ENCODE results near the gene AP1M1.

AP1M1 gene

DNA sequence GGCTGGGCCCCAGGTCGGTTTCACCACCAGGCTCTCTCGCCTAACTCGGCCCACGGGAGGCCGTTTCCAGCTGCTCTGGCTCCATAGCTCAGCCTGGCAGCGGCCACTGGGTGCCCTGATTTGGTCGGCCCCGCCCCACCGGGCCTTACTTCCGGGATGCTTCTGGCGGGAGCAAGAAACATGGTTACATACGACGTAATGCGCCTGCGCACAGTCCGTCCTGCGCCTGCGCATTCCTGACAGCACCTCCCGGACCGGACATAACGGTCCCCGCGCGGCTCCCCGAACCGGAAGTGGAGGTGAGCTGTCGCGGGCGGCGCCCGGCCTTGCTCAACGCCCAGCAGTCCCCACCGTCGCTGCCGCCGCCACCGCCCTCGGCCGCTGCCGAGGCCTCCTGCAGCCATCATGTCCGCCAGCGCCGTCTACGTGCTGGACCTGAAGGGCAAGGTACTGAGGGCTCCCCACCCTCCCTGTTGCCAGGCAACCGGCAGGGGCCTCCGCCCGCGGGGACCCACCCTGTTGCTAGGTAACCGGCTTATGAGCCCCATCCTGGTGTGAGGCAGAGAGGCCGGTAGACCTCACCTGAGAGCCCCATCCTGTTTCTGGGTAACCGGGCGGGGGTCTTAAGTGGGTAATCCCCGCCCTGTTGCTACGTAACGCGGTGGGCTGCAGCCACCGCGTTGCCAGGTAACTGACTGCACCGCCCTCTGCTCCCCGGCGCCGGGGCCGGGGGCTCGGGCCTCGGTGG is at the start of gene AP1M1:
Gene AP1M1 (plus strand): TSS at position 290 of the 748 bp plus-strand sequence. CDS start 116 bp downstream, at position 406.
- ATAC-seq, result peak; percentile 95
- TF ChIP-seq OSR1 (CRISPR knock-in tag; IDR thresholded peaks at IDR 0.05) (no peak), ISL1 (CRISPR knock-in tag; IDR thresholded peaks at IDR 0.05) (no peak), TCF4 (CRISPR knock-in tag; IDR thresholded peaks at IDR 0.05; ENCODE audit: borderline replicate concordance) (no peak; the same call in 1 of the 2 replicates), ZNF8 (CRISPR knock-in tag; IDR thresholded peaks at IDR 0.05) (no peak), ZFP3 (CRISPR knock-in tag; IDR thresholded peaks at IDR 0.05) (no peak), CSDC2 (CRISPR knock-in tag; IDR thresholded peaks at IDR 0.05) (no peak), SNAI2 (CRISPR knock-in tag; IDR thresholded peaks at IDR 0.05) (no peak), ESRRG (CRISPR knock-in tag; IDR thresholded peaks at IDR 0.05) (no peak), ZC3H10 (CRISPR knock-in tag; IDR thresholded peaks at IDR 0.05) (no peak), BACH2 (CRISPR knock-in tag; IDR thresholded peaks at IDR 0.05; ENCODE audit: borderline replicate concordance) (no peak), RARB (CRISPR knock-in tag; IDR thresholded peaks at IDR 0.05) (no peak), ZNF70 (CRISPR knock-in tag; IDR thresholded peaks at IDR 0.05) (no peak), GLIS3 (CRISPR knock-in tag; IDR thresholded peaks at IDR 0.05) (no peak), ZNF565 (CRISPR knock-in tag; conservative IDR thresholded peaks at IDR 0.05; ENCODE audit: low read depth) (no peak), ARNTL (CRISPR knock-in tag; IDR thresholded peaks at IDR 0.05; ENCODE audit: borderline replicate concordance, low read depth) (no peak)
- TF ChIP-seq, protein P1, sequence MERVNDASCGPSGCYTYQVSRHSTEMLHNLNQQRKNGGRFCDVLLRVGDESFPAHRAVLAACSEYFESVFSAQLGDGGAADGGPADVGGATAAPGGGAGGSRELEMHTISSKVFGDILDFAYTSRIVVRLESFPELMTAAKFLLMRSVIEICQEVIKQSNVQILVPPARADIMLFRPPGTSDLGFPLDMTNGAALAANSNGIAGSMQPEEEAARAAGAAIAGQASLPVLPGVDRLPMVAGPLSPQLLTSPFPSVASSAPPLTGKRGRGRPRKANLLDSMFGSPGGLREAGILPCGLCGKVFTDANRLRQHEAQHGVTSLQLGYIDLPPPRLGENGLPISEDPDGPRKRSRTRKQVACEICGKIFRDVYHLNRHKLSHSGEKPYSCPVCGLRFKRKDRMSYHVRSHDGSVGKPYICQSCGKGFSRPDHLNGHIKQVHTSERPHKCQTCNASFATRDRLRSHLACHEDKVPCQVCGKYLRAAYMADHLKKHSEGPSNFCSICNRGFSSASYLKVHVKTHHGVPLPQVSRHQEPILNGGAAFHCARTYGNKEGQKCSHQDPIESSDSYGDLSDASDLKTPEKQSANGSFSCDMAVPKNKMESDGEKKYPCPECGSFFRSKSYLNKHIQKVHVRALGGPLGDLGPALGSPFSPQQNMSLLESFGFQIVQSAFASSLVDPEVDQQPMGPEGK (CRISPR knock-in tag; IDR thresholded peaks at IDR 0.05; ENCODE audit: borderline replicate concordance), result no peak
- TF ChIP-seq, protein P2, sequence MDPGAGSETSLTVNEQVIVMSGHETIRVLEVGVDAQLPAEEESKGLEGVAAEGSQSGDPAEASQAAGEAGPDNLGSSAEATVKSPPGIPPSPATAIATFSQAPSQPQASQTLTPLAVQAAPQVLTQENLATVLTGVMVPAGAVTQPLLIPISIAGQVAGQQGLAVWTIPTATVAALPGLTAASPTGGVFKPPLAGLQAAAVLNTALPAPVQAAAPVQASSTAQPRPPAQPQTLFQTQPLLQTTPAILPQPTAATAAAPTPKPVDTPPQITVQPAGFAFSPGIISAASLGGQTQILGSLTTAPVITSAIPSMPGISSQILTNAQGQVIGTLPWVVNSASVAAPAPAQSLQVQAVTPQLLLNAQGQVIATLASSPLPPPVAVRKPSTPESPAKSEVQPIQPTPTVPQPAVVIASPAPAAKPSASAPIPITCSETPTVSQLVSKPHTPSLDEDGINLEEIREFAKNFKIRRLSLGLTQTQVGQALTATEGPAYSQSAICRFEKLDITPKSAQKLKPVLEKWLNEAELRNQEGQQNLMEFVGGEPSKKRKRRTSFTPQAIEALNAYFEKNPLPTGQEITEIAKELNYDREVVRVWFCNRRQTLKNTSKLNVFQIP (CRISPR knock-in tag; IDR thresholded peaks at IDR 0.05; ENCODE audit: borderline replicate concordance, low read depth), result no peak
- TF ChIP-seq, protein P3, sequence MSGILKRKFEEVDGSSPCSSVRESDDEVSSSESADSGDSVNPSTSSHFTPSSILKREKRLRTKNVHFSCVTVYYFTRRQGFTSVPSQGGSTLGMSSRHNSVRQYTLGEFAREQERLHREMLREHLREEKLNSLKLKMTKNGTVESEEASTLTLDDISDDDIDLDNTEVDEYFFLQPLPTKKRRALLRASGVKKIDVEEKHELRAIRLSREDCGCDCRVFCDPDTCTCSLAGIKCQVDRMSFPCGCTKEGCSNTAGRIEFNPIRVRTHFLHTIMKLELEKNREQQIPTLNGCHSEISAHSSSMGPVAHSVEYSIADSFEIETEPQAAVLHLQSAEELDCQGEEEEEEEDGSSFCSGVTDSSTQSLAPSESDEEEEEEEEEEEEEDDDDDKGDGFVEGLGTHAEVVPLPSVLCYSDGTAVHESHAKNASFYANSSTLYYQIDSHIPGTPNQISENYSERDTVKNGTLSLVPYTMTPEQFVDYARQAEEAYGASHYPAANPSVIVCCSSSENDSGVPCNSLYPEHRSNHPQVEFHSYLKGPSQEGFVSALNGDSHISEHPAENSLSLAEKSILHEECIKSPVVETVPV (CRISPR knock-in tag; IDR thresholded peaks at IDR 0.05), result no peak
- TF ChIP-seq, protein P4, sequence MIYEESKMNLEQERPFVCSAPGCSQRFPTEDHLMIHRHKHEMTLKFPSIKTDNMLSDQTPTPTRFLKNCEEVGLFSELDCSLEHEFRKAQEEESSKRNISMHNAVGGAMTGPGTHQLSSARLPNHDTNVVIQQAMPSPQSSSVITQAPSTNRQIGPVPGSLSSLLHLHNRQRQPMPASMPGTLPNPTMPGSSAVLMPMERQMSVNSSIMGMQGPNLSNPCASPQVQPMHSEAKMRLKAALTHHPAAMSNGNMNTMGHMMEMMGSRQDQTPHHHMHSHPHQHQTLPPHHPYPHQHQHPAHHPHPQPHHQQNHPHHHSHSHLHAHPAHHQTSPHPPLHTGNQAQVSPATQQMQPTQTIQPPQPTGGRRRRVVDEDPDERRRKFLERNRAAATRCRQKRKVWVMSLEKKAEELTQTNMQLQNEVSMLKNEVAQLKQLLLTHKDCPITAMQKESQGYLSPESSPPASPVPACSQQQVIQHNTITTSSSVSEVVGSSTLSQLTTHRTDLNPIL (CRISPR knock-in tag; IDR thresholded peaks at IDR 0.05; ENCODE audit: low read depth), result no peak

DNA sequence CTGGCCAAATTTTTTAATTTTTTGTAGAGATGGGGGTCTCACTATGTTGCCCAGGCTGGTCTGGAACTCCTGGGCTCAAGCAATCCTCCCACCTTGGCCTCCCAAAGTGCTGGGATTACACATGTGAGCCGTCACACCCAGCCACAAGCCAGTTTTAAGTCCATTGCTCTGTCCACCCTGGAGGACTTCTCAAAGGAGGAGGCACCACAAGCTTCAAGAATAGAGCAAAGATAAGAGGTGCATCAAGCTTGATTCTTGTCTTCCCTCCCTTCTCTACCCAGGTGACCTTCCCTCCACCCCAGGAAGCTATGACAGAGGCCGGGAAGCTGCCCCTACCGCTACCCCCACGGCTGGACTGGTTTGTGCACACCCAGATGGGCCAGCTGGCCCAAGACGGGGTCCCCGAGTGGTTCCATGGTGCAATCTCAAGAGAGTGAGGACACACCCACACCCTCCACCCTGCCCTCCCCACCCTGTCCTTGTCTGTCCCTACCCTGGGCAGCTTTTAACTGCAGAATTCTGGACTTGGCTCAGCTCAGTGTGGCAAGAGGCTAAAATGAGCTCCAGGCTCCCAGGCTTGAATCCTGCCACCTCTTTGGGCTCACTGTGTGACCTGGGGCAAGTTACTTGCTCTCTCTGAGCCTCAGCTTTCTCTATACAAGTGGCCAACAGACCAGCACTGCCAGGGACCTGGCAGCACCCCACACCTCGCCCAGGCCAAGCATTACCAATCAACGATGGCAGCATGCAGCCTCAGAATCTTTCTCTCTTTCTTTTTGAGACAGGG is 49.1 kb upstream of the AP1M1 start:
- no peak for TF ChIP-seq GLIS3 (CRISPR knock-in tag; IDR thresholded peaks at IDR 0.05)
- TF ChIP-seq, protein P5, sequence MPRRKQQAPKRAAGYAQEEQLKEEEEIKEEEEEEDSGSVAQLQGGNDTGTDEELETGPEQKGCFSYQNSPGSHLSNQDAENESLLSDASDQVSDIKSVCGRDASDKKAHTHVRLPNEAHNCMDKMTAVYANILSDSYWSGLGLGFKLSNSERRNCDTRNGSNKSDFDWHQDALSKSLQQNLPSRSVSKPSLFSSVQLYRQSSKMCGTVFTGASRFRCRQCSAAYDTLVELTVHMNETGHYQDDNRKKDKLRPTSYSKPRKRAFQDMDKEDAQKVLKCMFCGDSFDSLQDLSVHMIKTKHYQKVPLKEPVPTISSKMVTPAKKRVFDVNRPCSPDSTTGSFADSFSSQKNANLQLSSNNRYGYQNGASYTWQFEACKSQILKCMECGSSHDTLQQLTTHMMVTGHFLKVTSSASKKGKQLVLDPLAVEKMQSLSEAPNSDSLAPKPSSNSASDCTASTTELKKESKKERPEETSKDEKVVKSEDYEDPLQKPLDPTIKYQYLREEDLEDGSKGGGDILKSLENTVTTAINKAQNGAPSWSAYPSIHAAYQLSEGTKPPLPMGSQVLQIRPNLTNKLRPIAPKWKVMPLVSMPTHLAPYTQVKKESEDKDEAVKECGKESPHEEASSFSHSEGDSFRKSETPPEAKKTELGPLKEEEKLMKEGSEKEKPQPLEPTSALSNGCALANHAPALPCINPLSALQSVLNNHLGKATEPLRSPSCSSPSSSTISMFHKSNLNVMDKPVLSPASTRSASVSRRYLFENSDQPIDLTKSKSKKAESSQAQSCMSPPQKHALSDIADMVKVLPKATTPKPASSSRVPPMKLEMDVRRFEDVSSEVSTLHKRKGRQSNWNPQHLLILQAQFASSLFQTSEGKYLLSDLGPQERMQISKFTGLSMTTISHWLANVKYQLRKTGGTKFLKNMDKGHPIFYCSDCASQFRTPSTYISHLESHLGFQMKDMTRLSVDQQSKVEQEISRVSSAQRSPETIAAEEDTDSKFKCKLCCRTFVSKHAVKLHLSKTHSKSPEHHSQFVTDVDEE (CRISPR knock-in tag; IDR thresholded peaks at IDR 0.05), result no peak
- no peak for TF ChIP-seq BACH2 (CRISPR knock-in tag; IDR thresholded peaks at IDR 0.05; ENCODE audit: borderline replicate concordance)
- no peak for TF ChIP-seq ZNF565 (CRISPR knock-in tag; conservative IDR thresholded peaks at IDR 0.05; ENCODE audit: low read depth)
- TF ChIP-seq ZNF70 (CRISPR knock-in tag; IDR thresholded peaks at IDR 0.05), result no peak
- no peak for TF ChIP-seq ARNTL (CRISPR knock-in tag; IDR thresholded peaks at IDR 0.05; ENCODE audit: borderline replicate concordance, low read depth)
- TF ChIP-seq, protein P3 (CRISPR knock-in tag; IDR thresholded peaks at IDR 0.05), result no peak

More for the DNA sequence above, 49.1 kb upstream of the AP1M1 start:
- no peak for ATAC-seq
